ENCODE data around the gene PFDN1.

The PFDN1 gene

GRCh38 chr5:140258016-140258415 lies 44.9 kb downstream of the PFDN1 start:
- no peak for DNase-seq
- peaks cover 0 to 13% (median 4%) of the 10 kb centered on the region in 4 experiments for H3K36me3 ChIP-seq (ENCODE audit: control insufficient read depth in 4 of 4, insufficient read depth in 4 of 4, low read length in 3 of 4)
- H3K4me3 ChIP-seq (ENCODE audit: control insufficient read depth in 1 of 7, extremely low read depth in 1 of 7, insufficient read depth in 4 of 7, low read depth in 2 of 7, low read length in 6 of 7) = no peak overlapping the region
- peaks cover 0 to 6% (median under 1%) of the 10 kb centered on the region in 4 experiments for H3K4me1 ChIP-seq (ENCODE audit: control extremely low read depth in 1 of 4, control insufficient read depth in 4 of 4, insufficient read depth in 4 of 4, low read length in 3 of 4)
- WGBS (ENCODE audit: insufficient coverage) = 100% methylated on average over 2 of the region's 3 CpGs
- POLR2A ChIA-PET = no interaction called here
- H3K9me3 ChIP-seq (ENCODE audit: control extremely low read depth in 1 of 5, control insufficient read depth in 4 of 5, insufficient read depth in 2 of 5, low read depth in 1 of 5, low read length in 4 of 5) = no peaks in the 10 kb centered on the region
- H3K27me3 ChIP-seq (replicated peaks in 2 of 5; ENCODE audit: control insufficient read depth in 4 of 5, insufficient read depth in 5 of 5, low read length in 4 of 5) = no peaks in the 10 kb centered on the region
- CTCF ChIA-PET = interaction anchor here (1.0 to 26.3 kb wide), 6 partner anchors 10 to 91 kb away, joined by 3 to 552 read pairs (median 9); partner anchors contain the start of gene HBEGF
- no peak overlapping the region for H3K27ac ChIP-seq (ENCODE audit: insufficient read depth in 1 of 2, low read depth in 1 of 2, low read length in 2 of 2, poor library complexity in 1 of 2, severe bottlenecking in 2 of 2)

- Histone ChIP-seq H3K36me3 (ENCODE audit: control insufficient read depth in 4 of 4, insufficient read depth in 4 of 4, low read length in 3 of 4) (peaks cover 0 to 13% (median 4%) of the 10 kb centered on the region in 4 experiments), H3K27ac (ENCODE audit: insufficient read depth in 1 of 2, low read depth in 1 of 2, low read length in 2 of 2, poor library complexity in 1 of 2, severe bottlenecking in 2 of 2) (no peak overlapping the region), H3K4me1 (ENCODE audit: control extremely low read depth in 1 of 4, control insufficient read depth in 4 of 4, insufficient read depth in 4 of 4, low read length in 3 of 4) (peaks cover 3 to 13% (median 9%) of the 10 kb centered on the region in 4 experiments), H3K9me3 (ENCODE audit: control extremely low read depth in 1 of 5, control insufficient read depth in 4 of 5, insufficient read depth in 2 of 5, low read depth in 1 of 5, low read length in 4 of 5) (no peaks in the 10 kb centered on the region), H3K4me3 (ENCODE audit: control insufficient read depth in 1 of 7, extremely low read depth in 1 of 7, insufficient read depth in 4 of 7, low read depth in 2 of 7, low read length in 6 of 7) (no peak overlapping the region), H3K27me3 (replicated peaks in 2 of 5; ENCODE audit: control insufficient read depth in 4 of 5, insufficient read depth in 5 of 5, low read length in 4 of 5) (no peaks in the 10 kb centered on the region)
- CTCF ChIA-PET = interaction anchor here (1.2 to 26.3 kb wide), 8 partner anchors 9 to 107 kb away, joined by 3 to 552 read pairs (median 6); partner anchors contain the start of genes HBEGF and PFDN1
- DNase-seq = no peak
- 97% methylated on average over 3 of the region's 6 CpGs for WGBS (ENCODE audit: insufficient coverage)
- POLR2A ChIA-PET = interaction anchor here (0.9 kb wide), 1 partner anchor 11 kb away, joined by 3 read pairs; no protein-coding TSS in a partner anchor
Observed at GRCh38 chr5:140256726-140257125, 46.2 kb downstream of the PFDN1 start.

GRCh38 chr5:140255460-140256157 lies 47.3 kb downstream of the PFDN1 start:
- peaks cover 0 to 13% (median 3%) of the 10 kb centered on the region in 4 experiments for H3K36me3 ChIP-seq (ENCODE audit: control insufficient read depth in 4 of 4, insufficient read depth in 4 of 4, low read length in 3 of 4)
- no peaks in the 10 kb centered on the region for H3K9me3 ChIP-seq (ENCODE audit: control extremely low read depth in 1 of 5, control insufficient read depth in 4 of 5, insufficient read depth in 2 of 5, low read depth in 1 of 5, low read length in 4 of 5)
- H3K27me3 ChIP-seq (replicated peaks in 2 of 5; ENCODE audit: control insufficient read depth in 4 of 5, insufficient read depth in 5 of 5, low read length in 4 of 5) = no peaks in the 10 kb centered on the region
- DNase-seq = no peak
- 93% methylated on average over 4 of the region's 4 CpGs for WGBS (ENCODE audit: insufficient coverage)
- ChIA-PET CTCF (interaction anchor here (0.9 to 26.3 kb wide), 6 partner anchors 12 to 103 kb away, joined by 3 to 552 read pairs (median 4); partner anchors contain the start of genes HBEGF and PFDN1), POLR2A (interaction anchor here (0.9 kb wide), 1 partner anchor 12 kb away, joined by 3 read pairs; no protein-coding TSS in a partner anchor)
- no peak overlapping the region for H3K27ac ChIP-seq (ENCODE audit: insufficient read depth in 1 of 2, low read depth in 1 of 2, low read length in 2 of 2, poor library complexity in 1 of 2, severe bottlenecking in 2 of 2)
- peaks cover 4 to 24% (median 15%) of the 10 kb centered on the region in 4 experiments for H3K4me1 ChIP-seq (ENCODE audit: control extremely low read depth in 1 of 4, control insufficient read depth in 4 of 4, insufficient read depth in 4 of 4, low read length in 3 of 4)
- H3K4me3 ChIP-seq (ENCODE audit: control insufficient read depth in 1 of 7, extremely low read depth in 1 of 7, insufficient read depth in 4 of 7, low read depth in 2 of 7, low read length in 6 of 7) = no peak overlapping the region

- CTCF ChIA-PET = interaction anchor here (1.2 to 26.3 kb wide), 3 partner anchors 10 to 95 kb away, joined by 3 to 552 read pairs (median 38); partner anchors contain the start of gene HBEGF
Observed at GRCh38 chr5:140253985-140254384, 48.9 kb downstream of the PFDN1 start.

GRCh38 chr5:140252470-140253126 lies 50.3 kb downstream of the PFDN1 start:
- WGBS (ENCODE audit: insufficient coverage) = 92% methylated on average over 8 of the region's 10 CpGs
- no peaks in the 10 kb centered on the region for H3K27me3 ChIP-seq (replicated peaks in 2 of 5; ENCODE audit: control insufficient read depth in 4 of 5, insufficient read depth in 5 of 5, low read length in 4 of 5)
- no peak overlapping the region for H3K27ac ChIP-seq (ENCODE audit: insufficient read depth in 1 of 2, low read depth in 1 of 2, low read length in 2 of 2, poor library complexity in 1 of 2, severe bottlenecking in 2 of 2)
- peaks cover 4 to 29% (median 15%) of the 10 kb centered on the region in 4 experiments for H3K4me1 ChIP-seq (ENCODE audit: control extremely low read depth in 1 of 4, control insufficient read depth in 4 of 4, insufficient read depth in 4 of 4, low read length in 3 of 4)
- DNase-seq = no peak
- no peaks in the 10 kb centered on the region for H3K36me3 ChIP-seq (ENCODE audit: control insufficient read depth in 4 of 4, insufficient read depth in 4 of 4, low read length in 3 of 4)
- ChIA-PET POLR2A (no interaction called here), CTCF (interaction anchor here (0.7 to 26.3 kb wide), 7 partner anchors 9 to 120 kb away, joined by 3 to 552 read pairs (median 4); partner anchors contain the start of genes HBEGF and PFDN1)
- H3K4me3 ChIP-seq (ENCODE audit: control insufficient read depth in 1 of 7, extremely low read depth in 1 of 7, insufficient read depth in 4 of 7, low read depth in 2 of 7, low read length in 6 of 7) = no peak overlapping the region
- H3K9me3 ChIP-seq (ENCODE audit: control extremely low read depth in 1 of 5, control insufficient read depth in 4 of 5, insufficient read depth in 2 of 5, low read depth in 1 of 5, low read length in 4 of 5) = no peaks in the 10 kb centered on the region

More at GRCh38 chr5:140253985-140254384, 48.9 kb downstream of the PFDN1 start:
- H3K4me3 ChIP-seq (ENCODE audit: control insufficient read depth in 1 of 7, extremely low read depth in 1 of 7, insufficient read depth in 4 of 7, low read depth in 2 of 7, low read length in 6 of 7) = no peak overlapping the region
- peaks cover 0 to 10% (median 1%) of the 10 kb centered on the region in 4 experiments for H3K36me3 ChIP-seq (ENCODE audit: control insufficient read depth in 4 of 4, insufficient read depth in 4 of 4, low read length in 3 of 4)
- WGBS (ENCODE audit: insufficient coverage) = 100% methylated on average over 4 of the region's 4 CpGs
- no peaks in the 10 kb centered on the region for H3K9me3 ChIP-seq (ENCODE audit: control extremely low read depth in 1 of 5, control insufficient read depth in 4 of 5, insufficient read depth in 2 of 5, low read depth in 1 of 5, low read length in 4 of 5)
- peaks cover 4 to 29% (median 15%) of the 10 kb centered on the region in 4 experiments for H3K4me1 ChIP-seq (ENCODE audit: control extremely low read depth in 1 of 4, control insufficient read depth in 4 of 4, insufficient read depth in 4 of 4, low read length in 3 of 4)
- DNase-seq = no peak
- POLR2A ChIA-PET = no interaction called here
- no peaks in the 10 kb centered on the region for H3K27me3 ChIP-seq (replicated peaks in 2 of 5; ENCODE audit: control insufficient read depth in 4 of 5, insufficient read depth in 5 of 5, low read length in 4 of 5)
- H3K27ac ChIP-seq (ENCODE audit: insufficient read depth in 1 of 2, low read depth in 1 of 2, low read length in 2 of 2, poor library complexity in 1 of 2, severe bottlenecking in 2 of 2) = no peak overlapping the region

GRCh38 chr5:140251527-140251973 lies 51.4 kb downstream of the PFDN1 start:
- Histone ChIP-seq H3K27me3 (replicated peaks in 2 of 5; ENCODE audit: control insufficient read depth in 4 of 5, insufficient read depth in 5 of 5, low read length in 4 of 5) (no peaks in the 10 kb centered on the region), H3K4me3 (ENCODE audit: control insufficient read depth in 1 of 7, extremely low read depth in 1 of 7, insufficient read depth in 4 of 7, low read depth in 2 of 7, low read length in 6 of 7) (no peak overlapping the region), H3K27ac (ENCODE audit: insufficient read depth in 1 of 2, low read depth in 1 of 2, low read length in 2 of 2, poor library complexity in 1 of 2, severe bottlenecking in 2 of 2) (no peak overlapping the region), H3K9me3 (ENCODE audit: control extremely low read depth in 1 of 5, control insufficient read depth in 4 of 5, insufficient read depth in 2 of 5, low read depth in 1 of 5, low read length in 4 of 5) (no peaks in the 10 kb centered on the region), H3K4me1 (ENCODE audit: control extremely low read depth in 1 of 4, control insufficient read depth in 4 of 4, insufficient read depth in 4 of 4, low read length in 3 of 4) (peaks cover 4 to 29% (median 14%) of the 10 kb centered on the region in 4 experiments), H3K36me3 (ENCODE audit: control insufficient read depth in 4 of 4, insufficient read depth in 4 of 4, low read length in 3 of 4) (no peaks in the 10 kb centered on the region)
- POLR2A ChIA-PET = no interaction called here
- CTCF ChIA-PET = interaction anchor here (1.2 to 26.3 kb wide), 3 partner anchors 9 to 107 kb away, joined by 4 to 552 read pairs (median 13); partner anchors contain the start of gene HBEGF
- DNase-seq = peak; percentile 77 to 91 (median 89)
- 0% methylated on average over 2 of the region's 5 CpGs for WGBS (ENCODE audit: insufficient coverage)

All from common myeloid progenitor, CD34-positive (primary cell).